NCI-H1417 (cell line): ENCODE data around the gene POLR2L.

ENCODE experiments used
- DNase-seq, 3 experiments: peaks; one replicate each; lab custom pipeline; 2025; lab: John Stamatoyannopoulos, UW

The POLR2L gene

GRCh38 chr11:838441-839279 is 3.7 kb downstream of the POLR2L start:
- DNase-seq: no peak

GRCh38 chr11:837990-838307 is 4.4 kb downstream of the POLR2L start:
- DNase-seq: no peak

GRCh38 chr11:837189-837989 is 4.9 kb downstream of the POLR2L start:
- no peak for DNase-seq

DNA sequence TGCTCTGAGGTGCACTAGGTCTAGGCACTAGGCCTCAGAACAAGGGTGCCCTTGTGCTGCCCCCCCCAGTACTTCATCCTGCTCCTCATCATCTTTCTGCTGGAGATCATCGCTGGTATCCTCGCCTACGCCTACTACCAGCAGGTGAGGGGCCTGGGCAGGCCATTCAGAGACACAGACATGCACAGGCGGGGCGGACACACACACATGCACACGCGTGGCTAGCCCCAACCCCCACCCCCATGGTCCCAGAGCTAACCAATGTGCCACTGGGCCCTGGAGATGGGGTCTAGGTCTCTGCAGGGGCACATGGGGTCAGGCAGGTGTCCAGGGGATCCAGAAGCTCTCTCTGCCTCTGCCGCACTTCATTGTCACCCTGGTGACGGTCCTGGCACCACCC is 5.6 kb downstream of the POLR2L start:
- no peak for DNase-seq

DNA sequence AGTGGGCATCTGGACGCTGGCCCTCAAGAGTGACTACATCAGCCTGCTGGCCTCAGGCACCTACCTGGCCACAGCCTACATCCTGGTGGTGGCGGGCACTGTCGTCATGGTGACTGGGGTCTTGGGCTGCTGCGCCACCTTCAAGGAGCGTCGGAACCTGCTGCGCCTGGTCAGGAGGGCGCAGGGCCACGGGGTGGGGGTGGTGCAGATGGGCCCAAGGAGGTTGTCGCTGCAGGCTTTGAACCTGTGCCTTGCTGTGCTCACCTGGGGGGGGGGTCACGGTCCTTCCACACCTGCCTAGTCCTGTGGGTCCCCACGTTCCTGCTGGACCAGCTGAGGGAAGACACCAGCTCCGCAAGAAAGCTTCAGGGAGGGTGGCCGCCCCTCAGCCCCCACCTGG is 6.1 kb downstream of the POLR2L start:
- no peak for DNase-seq

GRCh38 chr11:834371-835316 is 7.7 kb downstream of the POLR2L start:
- DNase-seq: no peak

- no peak for DNase-seq
Observed at GRCh38 chr11:833849-834311, 8.4 kb downstream of the POLR2L start.

GRCh38 chr11:833114-833791 is 9.1 kb downstream of the POLR2L start:
- peak; percentile 41 to 58 (median 55) for DNase-seq

GRCh38 chr11:832529-833113 is 9.7 kb downstream of the POLR2L start, which contains the start of gene CD151:
Gene CD151, plus strand, starts transcription at chr11:832952. Its CDS starts 3,118 bp downstream, at chr11:836070.
- peak; percentile 54 to 67 (median 57) for DNase-seq

- DNase-seq: no peak
Observed at GRCh38 chr11:831961-832528, 10.3 kb downstream of the POLR2L start.

DNA sequence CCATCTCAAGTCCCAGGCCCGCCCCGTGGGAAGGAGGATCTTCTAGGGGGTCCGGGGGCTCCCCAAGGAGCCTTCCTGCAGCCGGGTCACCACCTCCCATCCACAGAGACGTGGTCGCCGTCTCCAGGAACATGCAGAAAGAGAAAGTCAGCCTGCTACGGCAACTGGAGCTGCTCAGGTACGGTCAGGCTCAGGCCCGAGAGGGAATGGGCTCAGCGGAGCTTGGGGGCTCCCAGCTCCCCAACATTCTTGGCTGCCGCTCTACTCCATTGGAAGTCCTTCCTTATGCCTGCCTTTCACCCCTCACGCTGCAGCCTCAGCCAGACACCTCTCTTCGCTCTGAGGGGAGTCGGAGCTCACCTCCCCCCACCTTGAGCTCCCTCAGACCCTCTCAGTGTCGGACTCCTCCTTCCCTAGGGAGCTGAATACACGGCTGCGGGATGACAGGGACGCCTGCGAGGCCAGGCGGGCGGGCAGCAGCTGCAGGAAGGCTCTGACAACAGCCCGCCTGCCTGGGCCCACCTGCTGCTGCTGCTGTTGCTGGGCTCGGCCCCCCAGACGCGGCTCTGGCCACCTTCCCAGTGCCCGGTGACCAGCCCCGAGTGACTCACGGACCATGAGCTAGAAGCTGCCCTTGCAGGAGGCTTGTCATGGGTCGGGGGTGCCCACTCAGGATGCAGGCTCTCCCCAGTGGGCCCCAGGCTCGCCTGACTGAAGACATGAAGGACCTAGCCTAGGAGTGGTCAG is 11.0 kb downstream of the POLR2L start:
- DNase-seq: peak in 2 of 3 experiments; percentile 47 to 60

DNA sequence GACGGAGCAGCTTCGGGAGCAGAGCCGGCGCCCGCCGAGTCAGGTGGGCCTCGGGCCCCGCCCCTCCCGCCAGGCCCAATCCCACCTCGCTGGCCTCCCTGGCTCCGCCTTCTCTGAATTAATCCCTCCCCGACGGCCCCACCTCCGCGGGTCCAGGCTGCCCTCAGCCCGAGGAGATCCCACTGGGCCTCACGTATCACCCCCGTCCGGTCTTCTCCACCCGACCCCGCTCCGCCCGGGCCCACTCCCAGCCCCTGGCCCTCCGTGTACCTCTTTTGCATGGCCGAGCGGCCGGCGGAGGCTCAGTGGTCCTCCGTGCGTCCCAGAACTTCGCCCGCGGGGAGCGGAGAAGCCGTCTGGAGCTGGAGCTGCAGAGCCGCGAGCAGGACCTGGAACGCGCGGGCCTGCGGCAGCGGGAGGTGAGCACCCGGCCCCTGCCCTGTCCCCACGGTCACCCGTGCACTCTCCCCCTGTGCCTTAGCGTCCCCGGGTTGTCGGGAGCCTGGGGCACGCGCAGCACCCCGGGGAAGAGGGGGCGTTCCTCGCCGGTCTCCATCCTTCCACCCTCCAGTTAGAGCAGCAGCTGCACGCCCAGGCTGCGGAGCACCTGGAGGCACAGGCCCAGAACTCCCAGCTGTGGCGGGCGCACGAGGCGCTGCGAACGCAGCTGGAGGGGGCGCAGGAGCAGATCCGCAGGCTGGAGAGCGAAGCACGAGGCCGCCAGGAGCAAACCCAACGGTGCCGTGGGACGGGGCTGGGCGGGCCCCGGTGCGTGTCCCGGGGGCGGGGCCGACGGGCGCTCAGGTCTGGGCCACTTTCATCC is 11.8 kb downstream of the POLR2L start:
- DNase-seq: peak; percentile 81 to 92 (median 82)

DNA sequence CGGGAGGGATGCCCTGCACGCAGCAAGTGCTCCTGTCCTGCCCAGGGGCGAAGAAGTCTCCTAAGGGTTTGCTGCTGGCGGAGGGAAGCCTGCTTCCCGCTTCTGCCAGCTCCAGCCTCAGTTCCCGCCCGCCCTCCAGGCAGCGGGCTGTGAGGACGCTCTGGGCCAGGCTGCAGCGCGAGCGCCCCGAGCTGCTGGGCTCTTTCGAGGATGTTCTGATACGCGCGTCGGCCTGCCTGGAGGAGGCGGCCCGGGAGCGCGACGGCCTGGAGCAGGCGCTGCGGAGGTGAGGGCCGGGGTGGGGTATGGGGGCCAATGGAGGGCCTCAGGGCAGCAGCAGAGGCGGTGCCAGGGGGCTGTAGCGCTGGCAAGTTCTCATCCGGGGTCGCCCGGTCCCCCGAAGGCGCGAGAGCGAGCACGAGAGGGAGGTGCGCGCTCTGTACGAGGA is 12.5 kb downstream of the POLR2L start:
- DNase-seq: no peak

GRCh38 chr11:829176-829846 is 13.0 kb downstream of the POLR2L start:
- peak in 1 of 3 experiments; percentile 58 for DNase-seq

GRCh38 chr11:828506-829175 is 13.7 kb downstream of the POLR2L start:
- peak in 1 of 3 experiments; percentile 58 for DNase-seq

- DNase-seq: no peak
Observed at GRCh38 chr11:827897-828192, 14.5 kb downstream of the POLR2L start, which contains the start of gene CRACR2B. Gene CRACR2B, plus strand, starts transcription at chr11:827919. Its CDS starts 689 bp downstream, at chr11:828608.

- DNase-seq: peak; percentile 30 to 48 (median 42)
Observed at GRCh38 chr11:827146-827896, 15.0 kb downstream of the POLR2L start.
